ENCODE data around the gene SELENOP.

Gene SELENOP

DNA sequence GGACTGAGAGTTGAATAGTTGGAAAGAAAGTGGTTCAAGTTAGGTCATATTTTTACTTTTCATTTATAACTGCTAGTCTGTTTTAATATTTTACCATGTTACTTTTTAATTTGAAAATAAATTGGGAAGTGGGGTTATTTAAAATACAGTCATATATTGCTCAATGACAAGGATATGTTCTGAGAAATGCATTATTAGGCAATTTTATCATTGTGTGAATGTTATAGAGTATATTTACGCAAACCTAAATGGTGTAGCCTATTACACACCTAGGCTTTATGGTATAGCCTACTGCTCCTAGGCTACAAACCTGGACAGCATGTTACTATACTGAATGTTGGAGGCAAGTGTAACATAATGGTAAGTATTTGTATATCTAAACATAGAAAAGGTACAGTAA lies 49.9 kb downstream of the SELENOP start:
- in situ Hi-C loops (cut with HindIII; ENCODE audit: low sequenced_read_pairs): no loop called here
- H3K4me3 ChIP-seq (ENCODE audit: low read depth, low read length): no peak overlapping the region
- no peak for DNase-seq (ENCODE audit: low read depth)
- TF ChIP-seq, protein P1, sequence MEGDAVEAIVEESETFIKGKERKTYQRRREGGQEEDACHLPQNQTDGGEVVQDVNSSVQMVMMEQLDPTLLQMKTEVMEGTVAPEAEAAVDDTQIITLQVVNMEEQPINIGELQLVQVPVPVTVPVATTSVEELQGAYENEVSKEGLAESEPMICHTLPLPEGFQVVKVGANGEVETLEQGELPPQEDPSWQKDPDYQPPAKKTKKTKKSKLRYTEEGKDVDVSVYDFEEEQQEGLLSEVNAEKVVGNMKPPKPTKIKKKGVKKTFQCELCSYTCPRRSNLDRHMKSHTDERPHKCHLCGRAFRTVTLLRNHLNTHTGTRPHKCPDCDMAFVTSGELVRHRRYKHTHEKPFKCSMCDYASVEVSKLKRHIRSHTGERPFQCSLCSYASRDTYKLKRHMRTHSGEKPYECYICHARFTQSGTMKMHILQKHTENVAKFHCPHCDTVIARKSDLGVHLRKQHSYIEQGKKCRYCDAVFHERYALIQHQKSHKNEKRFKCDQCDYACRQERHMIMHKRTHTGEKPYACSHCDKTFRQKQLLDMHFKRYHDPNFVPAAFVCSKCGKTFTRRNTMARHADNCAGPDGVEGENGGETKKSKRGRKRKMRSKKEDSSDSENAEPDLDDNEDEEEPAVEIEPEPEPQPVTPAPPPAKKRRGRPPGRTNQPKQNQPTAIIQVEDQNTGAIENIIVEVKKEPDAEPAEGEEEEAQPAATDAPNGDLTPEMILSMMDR (IDR thresholded peaks at IDR 0.05; ENCODE audit: low read depth, low read length, missing control alignments): no peak

DNA sequence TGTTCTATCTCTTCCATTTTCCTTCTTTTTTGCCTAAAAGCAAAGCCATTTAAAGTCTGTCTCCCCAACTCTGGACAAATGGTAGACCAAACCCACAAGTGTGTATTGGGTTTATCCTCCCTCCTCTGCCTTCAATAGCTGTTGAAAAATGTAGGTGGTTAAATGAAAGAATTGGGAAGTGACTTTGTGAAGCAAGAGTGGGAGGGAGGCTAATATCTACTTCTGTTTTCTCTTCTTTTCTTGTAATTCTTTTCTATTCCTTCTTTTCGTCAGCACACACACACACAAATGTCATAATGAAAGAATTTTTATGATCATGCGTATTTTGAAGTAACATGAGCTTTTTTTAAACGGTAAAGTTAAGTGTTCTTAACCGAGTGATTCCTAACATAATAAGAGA lies 51.3 kb downstream of the SELENOP start:
- in situ Hi-C loops (cut with HindIII; ENCODE audit: low sequenced_read_pairs): no loop called here
- TF ChIP-seq, protein P1 (IDR thresholded peaks at IDR 0.05; ENCODE audit: low read depth, low read length, missing control alignments): no peak
- H3K4me3 ChIP-seq (ENCODE audit: low read depth, low read length): no peak overlapping the region
- no peak for DNase-seq (ENCODE audit: low read depth)

DNA sequence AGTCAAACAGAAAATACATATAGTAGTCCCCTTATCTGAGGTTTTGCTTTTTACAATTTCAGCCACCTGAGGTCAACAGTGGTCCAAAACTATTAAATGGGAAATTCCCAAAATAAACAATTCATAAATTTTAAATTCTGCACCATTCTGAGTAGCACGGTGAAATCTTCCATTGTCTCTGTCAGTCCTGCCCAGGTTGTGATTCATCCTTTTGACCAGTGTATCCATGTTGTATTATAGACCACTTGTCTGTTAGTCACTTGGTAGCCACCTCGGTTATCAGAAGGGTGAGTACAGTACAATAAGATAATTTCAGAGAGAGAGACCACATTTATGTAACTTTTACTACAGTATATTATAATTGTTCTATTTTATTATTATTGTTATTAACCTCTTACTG lies 52.2 kb downstream of the SELENOP start:
- DNase-seq (ENCODE audit: low read depth): no peak
- in situ Hi-C loops (cut with HindIII; ENCODE audit: low sequenced_read_pairs): no loop called here
- TF ChIP-seq, protein P1 (IDR thresholded peaks at IDR 0.05; ENCODE audit: low read depth, low read length, missing control alignments): no peak
- H3K4me3 ChIP-seq (ENCODE audit: low read depth, low read length): no peak overlapping the region

DNA sequence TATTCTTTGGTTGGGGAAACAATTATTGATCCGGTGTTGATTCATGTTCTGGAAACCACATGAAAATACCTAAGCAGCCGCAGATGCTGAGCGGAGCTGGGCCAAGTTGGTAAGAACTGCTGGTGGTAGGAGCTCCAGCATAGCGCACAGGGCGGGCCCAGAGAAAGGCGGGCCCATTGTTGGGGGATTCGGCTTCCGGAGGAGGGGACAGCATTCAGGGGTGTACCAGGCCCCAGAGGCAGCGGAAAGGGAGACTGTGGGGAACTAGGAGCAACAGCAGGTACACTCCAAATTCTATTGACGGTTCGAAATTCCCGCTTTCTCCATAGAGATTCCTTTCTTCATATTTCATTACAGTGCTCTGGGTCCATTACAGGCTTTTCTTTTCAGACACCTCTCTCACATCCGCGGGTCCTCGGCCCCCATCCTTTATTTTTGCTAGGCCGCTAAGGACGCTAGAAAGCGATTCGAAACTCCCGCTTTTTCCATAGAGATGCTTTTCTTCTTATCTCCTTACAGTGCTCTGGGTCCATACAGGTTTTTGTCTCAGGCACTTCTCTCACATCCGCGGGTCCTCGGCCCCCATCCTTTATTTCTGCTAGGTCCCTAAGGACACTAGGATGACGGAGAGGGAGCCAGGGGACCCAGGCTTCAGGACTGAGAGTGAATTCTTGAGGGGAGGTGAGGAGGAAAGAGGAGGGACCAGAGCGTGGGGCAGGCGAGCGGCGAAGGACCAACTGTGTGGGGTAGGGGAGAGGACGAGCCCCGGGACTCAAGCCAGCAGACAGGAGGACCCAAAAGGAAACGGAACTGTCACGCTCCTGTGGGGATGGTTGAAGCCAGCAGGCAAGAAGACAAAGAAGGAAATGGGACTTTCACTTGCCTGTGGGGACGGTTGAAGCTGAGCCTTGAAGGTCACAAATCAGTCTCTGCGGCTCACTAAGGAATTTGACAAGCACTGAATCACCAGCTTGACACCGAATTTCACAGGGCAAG lies 54.8 kb downstream of the SELENOP start, which contains the start of gene CCDC152:
Gene CCDC152 (plus strand): TSS at position 213 of the 996 bp plus-strand sequence. CDS start 2,304 bp downstream, outside the sequence.
- DNase-seq (ENCODE audit: low read depth): peak; percentile 28
- H3K4me3 ChIP-seq (ENCODE audit: low read depth, low read length): peak within 1 kb of the TSS; percentile 39
- in situ Hi-C loops (cut with HindIII; ENCODE audit: low sequenced_read_pairs): no loop called here
- TF ChIP-seq, protein P1 (IDR thresholded peaks at IDR 0.05; ENCODE audit: low read depth, low read length, missing control alignments): no peak

DNA sequence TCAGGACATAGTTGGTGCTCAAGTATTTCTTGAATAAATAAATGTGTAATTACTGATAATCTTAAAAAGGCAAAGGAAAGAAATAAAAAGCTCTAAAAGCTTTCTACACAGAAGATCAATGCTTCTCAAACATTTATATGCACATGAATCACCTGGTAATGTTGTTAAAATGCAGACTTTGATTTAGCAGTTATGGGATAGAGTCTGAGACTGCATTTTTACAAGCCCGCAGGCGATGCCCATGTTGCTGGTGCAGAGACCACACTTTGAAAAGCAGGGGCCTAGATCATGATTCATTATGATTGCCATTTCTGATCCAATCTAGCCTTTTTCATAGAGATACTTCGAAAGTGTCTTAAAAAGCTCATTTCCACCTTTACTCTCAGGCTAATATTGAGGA lies 58.6 kb downstream of the SELENOP start:
- DNase-seq (ENCODE audit: low read depth): no peak
- in situ Hi-C loops (cut with HindIII; ENCODE audit: low sequenced_read_pairs): no loop called here
- TF ChIP-seq, protein P1 (IDR thresholded peaks at IDR 0.05; ENCODE audit: low read depth, low read length, missing control alignments): no peak
- no peak overlapping the region for H3K4me3 ChIP-seq (ENCODE audit: low read depth, low read length)

DNA sequence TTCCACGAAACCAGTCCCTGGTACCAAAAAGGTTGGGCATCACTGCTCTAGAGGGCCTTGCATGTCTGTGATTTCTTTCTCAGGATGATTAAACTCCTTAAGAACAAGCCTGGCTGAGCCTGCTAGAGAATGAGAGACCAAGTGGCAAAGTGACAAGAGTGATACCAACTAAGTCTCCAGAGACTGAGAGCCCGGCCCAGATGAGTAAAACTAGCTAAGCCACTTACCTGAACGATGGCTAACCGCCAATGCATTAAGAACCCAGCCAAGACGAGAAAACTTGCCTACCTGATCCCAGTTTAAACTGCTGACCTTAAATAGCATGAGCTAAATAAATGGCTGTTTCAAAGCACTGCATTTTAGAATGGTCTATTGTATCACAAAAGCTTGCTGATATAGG lies 60.6 kb downstream of the SELENOP start:
- no peak for DNase-seq (ENCODE audit: low read depth)
- H3K4me3 ChIP-seq (ENCODE audit: low read depth, low read length): no peak overlapping the region
- TF ChIP-seq, protein P1 (IDR thresholded peaks at IDR 0.05; ENCODE audit: low read depth, low read length, missing control alignments): no peak
- in situ Hi-C loops (cut with HindIII; ENCODE audit: low sequenced_read_pairs): no loop called here
